ENCODE results near the gene HLCS. TPM values are rescaled to one million over a fixed set of nuclear protein-coding genes. Genes with fewer than 3 reads are reported as not detected.

The HLCS gene
- total RNA-seq, 6 donors from 2014 or later: 15.3 to 34.6 (median 24.1) TPM

GRCh38 chr21:36713746-36714145, 252.7 kb downstream of the HLCS start:
- Histone ChIP-seq H3K9me3 (no peaks in the 10 kb centered on the region), H3K27ac (no peak overlapping the region), H3K36me3 (no peaks in the 10 kb centered on the region), H3K27me3 (peaks cover 0 to 51% (median 15%) of the 10 kb centered on the region in 4 donors), H3K4me3 (no peak overlapping the region), H3K4me1 (peaks cover 7 to 17% (median 12%) of the 10 kb centered on the region in 4 donors)
- 61 to 79% methylated on average over 3 of the region's 3 CpGs for WGBS, 2 donors
- no peak for ATAC-seq (ENCODE audit: low FRiP score in 2 of 2)
- TF ChIP-seq EP300 (IDR thresholded peaks at IDR 0.05) (no peak), POLR2AphosphoS5 (IDR thresholded peaks at IDR 0.05) (no peak), CTCF (IDR thresholded peaks at IDR 0.05) (no peak)
- no peak for DNase-seq

- WGBS, 2 donors: 6 to 14% methylated on average over 13 of the region's 13 CpGs
- Histone ChIP-seq H3K27me3 (peaks cover 3 to 81% (median 32%) of the 10 kb centered on the region in 4 donors), H3K4me1 (peaks cover 22 to 46% (median 26%) of the 10 kb centered on the region in 4 donors), H3K9me3 (no peaks in the 10 kb centered on the region), H3K36me3 (no peaks in the 10 kb centered on the region), H3K4me3 (no peak overlapping the region), H3K27ac (no peak overlapping the region)
- ATAC-seq (ENCODE audit: low FRiP score in 2 of 2) (peak in 1 of 2 donors; percentile 38), DNase-seq (no peak)
- no peak for TF ChIP-seq CTCF (IDR thresholded peaks at IDR 0.05)
- TF ChIP-seq EP300 (IDR thresholded peaks at IDR 0.05): no peak
- TF ChIP-seq POLR2AphosphoS5 (IDR thresholded peaks at IDR 0.05): no peak
- TF ChIP-seq POLR2A (IDR thresholded peaks at IDR 0.05): no peak
These were observed 255.8 kb downstream of the HLCS start for GRCh38 chr21:36710729-36711048.

- WGBS, 2 donors: 9 to 12% methylated on average over 33 to 38 of the region's 38 CpGs
- Histone ChIP-seq H3K27ac (no peak overlapping the region), H3K4me1 (peaks cover 27 to 52% (median 30%) of the 10 kb centered on the region in 4 donors), H3K4me3 (no peak overlapping the region), H3K27me3 (peaks cover 3 to 85% (median 35%) of the 10 kb centered on the region in 4 donors), H3K36me3 (no peaks in the 10 kb centered on the region), H3K9me3 (no peaks in the 10 kb centered on the region)
- no peak for TF ChIP-seq POLR2AphosphoS5 (IDR thresholded peaks at IDR 0.05)
- no peak for TF ChIP-seq EP300 (IDR thresholded peaks at IDR 0.05)
- TF ChIP-seq CTCF (IDR thresholded peaks at IDR 0.05): no peak
- TF ChIP-seq POLR2A (IDR thresholded peaks at IDR 0.05): no peak
- DNase-seq (peak; percentile 7 to 57), ATAC-seq (ENCODE audit: low FRiP score in 2 of 2) (no peak)
These were observed 256.4 kb downstream of the HLCS start for GRCh38 chr21:36709868-36710728.

- Histone ChIP-seq H3K27me3 (peaks cover 3 to 88% (median 39%) of the 10 kb centered on the region in 4 donors), H3K36me3 (no peaks in the 10 kb centered on the region), H3K4me3 (no peak overlapping the region), H3K9me3 (no peaks in the 10 kb centered on the region), H3K27ac (no peak overlapping the region), H3K4me1 (peaks cover 34 to 61% (median 38%) of the 10 kb centered on the region in 4 donors)
- ATAC-seq (ENCODE audit: low FRiP score in 2 of 2): no peak
- 9 to 16% methylated on average over 22 to 38 of the region's 55 CpGs for WGBS, 2 donors
- peak; percentile 18 to 85 for DNase-seq
- no peak for TF ChIP-seq POLR2AphosphoS5 (IDR thresholded peaks at IDR 0.05)
- no peak for TF ChIP-seq CTCF (IDR thresholded peaks at IDR 0.05)
- TF ChIP-seq EP300 (IDR thresholded peaks at IDR 0.05): no peak
- no peak for TF ChIP-seq POLR2A (IDR thresholded peaks at IDR 0.05)
These were observed 257.2 kb downstream of the HLCS start for GRCh38 chr21:36709030-36709867.
